ENCODE results near the gene FATE1. TPM values are rescaled to one million over a fixed set of nuclear protein-coding genes. Genes with fewer than 3 reads are reported as not detected.

Gene FATE1
- total and polyA plus RNA-seq, 2 donors (not counting 1 experiment from before 2014, with no cell fraction given) = not detected

GRCh38 chrX:151753313-151754046, 37.6 kb downstream of the FATE1 start:
- Histone ChIP-seq H3K4me1 (ENCODE audit: control insufficient read depth, extremely low read depth, insufficient read depth, low read length) (no peaks in the 10 kb centered on the region), H3K9ac (ENCODE audit: insufficient read depth, low read length) (no peak overlapping the region), H3K36me3 (ENCODE audit: control insufficient read depth, insufficient read depth, low read length) (no peaks in the 10 kb centered on the region), H3K4me3 (replicated peaks in 1 of 4; ENCODE audit: control extremely low read depth in 1 of 4, insufficient read depth in 1 of 4, low read depth in 3 of 4, low read length in 4 of 4) (no peak overlapping the region), H3K27ac (ENCODE audit: insufficient read depth, low read length) (no peak overlapping the region), H3K27me3 (ENCODE audit: control insufficient read depth, insufficient read depth, low read length) (no peaks in the 10 kb centered on the region), H3K4me2 (ENCODE audit: extremely low read depth, insufficient read depth, low read length) (no peak overlapping the region), H4K20me1 (ENCODE audit: control insufficient read depth, extremely low read depth, insufficient read depth, low read length) (no peaks in the 10 kb centered on the region), H3K79me2 (ENCODE audit: control insufficient read depth, insufficient read depth, low read length) (no peaks in the 10 kb centered on the region), H3K9me3 (ENCODE audit: control insufficient read depth, insufficient read depth, low read depth, low read length) (no peaks in the 10 kb centered on the region), H2AFZ (ENCODE audit: low read length) (no peak overlapping the region)
- DNase-seq (ENCODE audit: low read depth in 2 of 2) = peak; percentile 17 to 58
- TF ChIP-seq EZH2 (IDR thresholded peaks at IDR 0.05; ENCODE audit: low read length, missing control alignments) = no peak
- peak; percentile 54 to 70 for TF ChIP-seq CTCF (conservative IDR thresholded peaks at IDR 0.05 in 1 of 2, IDR thresholded peaks at IDR 0.05 in 1 of 2; ENCODE audit: low read depth in 1 of 2, low read length in 2 of 2)

- H3K27ac ChIP-seq (ENCODE audit: insufficient read depth, low read length) = no peak overlapping the region
- no peak overlapping the region for H3K4me2 ChIP-seq (ENCODE audit: extremely low read depth, insufficient read depth, low read length)
- TF ChIP-seq CTCF (conservative IDR thresholded peaks at IDR 0.05 in 1 of 2, IDR thresholded peaks at IDR 0.05 in 1 of 2; ENCODE audit: low read depth in 1 of 2, low read length in 2 of 2) (no peak), EZH2 (IDR thresholded peaks at IDR 0.05; ENCODE audit: low read length, missing control alignments) (no peak)
- no peaks in the 10 kb centered on the region for H3K79me2 ChIP-seq (ENCODE audit: control insufficient read depth, insufficient read depth, low read length)
- H3K27me3 ChIP-seq (ENCODE audit: control insufficient read depth, insufficient read depth, low read length) = no peaks in the 10 kb centered on the region
- no peaks in the 10 kb centered on the region for H3K36me3 ChIP-seq (ENCODE audit: control insufficient read depth, insufficient read depth, low read length)
- no peaks in the 10 kb centered on the region for H4K20me1 ChIP-seq (ENCODE audit: control insufficient read depth, extremely low read depth, insufficient read depth, low read length)
- H3K4me3 ChIP-seq (replicated peaks in 1 of 4; ENCODE audit: control extremely low read depth in 1 of 4, insufficient read depth in 1 of 4, low read depth in 3 of 4, low read length in 4 of 4) = no peak overlapping the region
- no peak overlapping the region for H2AFZ ChIP-seq (ENCODE audit: low read length)
- no peak overlapping the region for H3K9ac ChIP-seq (ENCODE audit: insufficient read depth, low read length)
- H3K4me1 ChIP-seq (ENCODE audit: control insufficient read depth, extremely low read depth, insufficient read depth, low read length) = no peaks in the 10 kb centered on the region
- DNase-seq (ENCODE audit: low read depth in 2 of 2) = peak; percentile 4 to 88
- H3K9me3 ChIP-seq (ENCODE audit: control insufficient read depth, insufficient read depth, low read depth, low read length) = no peaks in the 10 kb centered on the region
These were observed 38.2 kb downstream of the FATE1 start for GRCh38 chrX:151754047-151754429.

- no peak overlapping the region for H3K4me3 ChIP-seq (replicated peaks in 1 of 4; ENCODE audit: control extremely low read depth in 1 of 4, insufficient read depth in 1 of 4, low read depth in 3 of 4, low read length in 4 of 4)
- no peak for TF ChIP-seq EZH2 (IDR thresholded peaks at IDR 0.05; ENCODE audit: low read length, missing control alignments)
- no peak for TF ChIP-seq CTCF (conservative IDR thresholded peaks at IDR 0.05 in 1 of 2, IDR thresholded peaks at IDR 0.05 in 1 of 2; ENCODE audit: low read depth in 1 of 2, low read length in 2 of 2)
- H3K36me3 ChIP-seq (ENCODE audit: control insufficient read depth, insufficient read depth, low read length) = no peaks in the 10 kb centered on the region
- no peaks in the 10 kb centered on the region for H4K20me1 ChIP-seq (ENCODE audit: control insufficient read depth, extremely low read depth, insufficient read depth, low read length)
- no peaks in the 10 kb centered on the region for H3K79me2 ChIP-seq (ENCODE audit: control insufficient read depth, insufficient read depth, low read length)
- no peaks in the 10 kb centered on the region for H3K4me1 ChIP-seq (ENCODE audit: control insufficient read depth, extremely low read depth, insufficient read depth, low read length)
- no peak overlapping the region for H3K27ac ChIP-seq (ENCODE audit: insufficient read depth, low read length)
- DNase-seq (ENCODE audit: low read depth in 2 of 2) = peak in 1 of 2 donors; percentile 72
- H3K9me3 ChIP-seq (ENCODE audit: control insufficient read depth, insufficient read depth, low read depth, low read length) = no peaks in the 10 kb centered on the region
- H3K4me2 ChIP-seq (ENCODE audit: extremely low read depth, insufficient read depth, low read length) = no peak overlapping the region
- no peaks in the 10 kb centered on the region for H3K27me3 ChIP-seq (ENCODE audit: control insufficient read depth, insufficient read depth, low read length)
- no peak overlapping the region for H3K9ac ChIP-seq (ENCODE audit: insufficient read depth, low read length)
- H2AFZ ChIP-seq (ENCODE audit: low read length) = no peak overlapping the region
These were observed 38.9 kb downstream of the FATE1 start for GRCh38 chrX:151754641-151755215.

Measured in fibroblast of lung (primary cell).